ENCODE results near the gene LRRC74A.

GRCh38 chr14:76908834-76909233 is 82.6 kb downstream of the LRRC74A start:
- no peak for TF ChIP-seq CTCF (conservative IDR thresholded peaks at IDR 0.05)
- TF ChIP-seq ZFX (IDR thresholded peaks at IDR 0.05), result no peak

Measured in C4-2B (cell line).